Measurements from ENCODE around the gene NECAB3. TPM values are rescaled to one million over a fixed set of nuclear protein-coding genes. Genes with fewer than 3 reads are reported as not detected.

NECAB3 gene
- total and polyA plus RNA-seq, 2 of the 13 experiments (the other 11 are each of a cell fraction or from before 2014, with no cell fraction given), result 61.5 to 65.5 TPM

- TF ChIP-seq AHDC1 (CRISPR knock-in tag; IDR thresholded peaks at IDR 0.05; ENCODE audit: borderline replicate concordance), result peak; percentile 82; the same call in 1 of the 2 replicates
- 0 out of 2 replicates have a peak, but pooled peaks have one; percentile 66 for TF ChIP-seq ZBTB8A (CRISPR knock-in tag; IDR thresholded peaks at IDR 0.05; ENCODE audit: borderline replicate concordance, low read depth)
- 0 out of 2 replicates have a peak, but pooled peaks have one; percentile 19 for TF ChIP-seq GMEB2 (CRISPR knock-in tag; IDR thresholded peaks at IDR 0.05; ENCODE audit: low read depth)
- no peak for TF ChIP-seq KDM3A (CRISPR knock-in tag; IDR thresholded peaks at IDR 0.05; ENCODE audit: low read depth)
- peak; percentile 86 for TF ChIP-seq SP4 (CRISPR knock-in tag; IDR thresholded peaks at IDR 0.05)
- peak; percentile 56; the same call in 1 of the 2 replicates for TF ChIP-seq MED13 (CRISPR knock-in tag; IDR thresholded peaks at IDR 0.05)
- TF ChIP-seq ZFX (CRISPR knock-in tag; IDR thresholded peaks at IDR 0.05; ENCODE audit: low read depth), result peak; percentile 94
- TF ChIP-seq DR1 (CRISPR knock-in tag; IDR thresholded peaks at IDR 0.05), result no peak; the same call in 1 of the 2 replicates
- no peak for TF ChIP-seq TCF7L2 (IDR thresholded peaks at IDR 0.05; ENCODE audit: low read depth, low read length)
- TF ChIP-seq REXO4 (CRISPR knock-in tag; IDR thresholded peaks at IDR 0.05; ENCODE audit: borderline replicate concordance), result no peak
- TF ChIP-seq ZNF318 (CRISPR knock-in tag; IDR thresholded peaks at IDR 0.05), result peak; percentile 81; the same call in 1 of the 2 replicates
- peak; percentile 69; the same call in 1 of the 2 replicates for TF ChIP-seq NFIB (CRISPR knock-in tag; IDR thresholded peaks at IDR 0.05; ENCODE audit: borderline replicate concordance)
These were observed at the start of gene NECAB3 (continued) for GRCh38 chr20:33674294-33675135.
